HG03095 (cell line): Measurements from ENCODE around the gene FGFR3.

Experiments
- ATAC-seq: cut with Tn5 transposase; IDR thresholded peaks from one replicate; pipeline ENCODE4 v1.9.1; 2021; ENCODE audit warnings: moderate library complexity; ENCODE audit not compliant: unreplicated experiment

Gene FGFR3

DNA sequence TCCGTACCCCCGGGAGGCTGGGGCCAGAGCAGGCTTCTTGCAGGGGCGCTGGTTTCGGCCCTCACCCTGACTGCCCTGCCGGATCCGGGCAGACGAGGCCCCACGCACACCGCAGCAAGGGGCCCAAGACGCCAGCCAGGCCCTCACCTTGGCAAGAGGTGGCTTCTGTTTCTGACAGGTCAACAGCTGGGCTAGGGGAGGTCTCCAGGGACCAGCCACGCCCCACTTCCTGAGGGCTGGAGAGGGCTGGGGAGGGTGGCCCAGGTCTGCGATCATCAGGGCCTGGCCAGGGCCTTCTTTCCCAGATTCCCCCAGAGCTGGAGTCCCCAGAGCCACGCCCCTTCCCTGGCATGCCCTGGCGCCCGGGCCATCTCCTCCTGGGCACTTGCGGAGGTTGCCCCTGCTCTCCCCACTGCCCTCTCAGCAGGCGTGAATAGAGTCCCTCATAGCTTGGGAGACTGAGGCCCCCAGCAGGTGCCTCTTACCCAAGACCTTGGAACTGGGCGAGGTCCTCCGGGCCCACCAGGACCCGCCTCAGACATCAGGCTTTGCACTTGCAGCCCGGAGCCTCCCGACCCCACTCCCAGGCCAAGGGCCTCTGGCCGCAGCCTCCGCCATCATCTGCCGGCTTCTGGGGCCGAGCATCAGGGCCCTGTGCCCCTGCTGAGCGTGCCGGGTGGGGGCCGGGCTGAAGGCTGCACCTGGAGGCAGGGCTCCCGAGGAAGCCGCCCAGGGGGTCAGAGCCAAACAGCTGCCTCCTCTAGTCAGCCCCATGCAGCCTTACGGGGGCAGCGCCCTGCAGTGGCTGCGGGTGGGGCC lies 6.3 kb upstream of the FGFR3 start:
- ATAC-seq = no peak

DNA sequence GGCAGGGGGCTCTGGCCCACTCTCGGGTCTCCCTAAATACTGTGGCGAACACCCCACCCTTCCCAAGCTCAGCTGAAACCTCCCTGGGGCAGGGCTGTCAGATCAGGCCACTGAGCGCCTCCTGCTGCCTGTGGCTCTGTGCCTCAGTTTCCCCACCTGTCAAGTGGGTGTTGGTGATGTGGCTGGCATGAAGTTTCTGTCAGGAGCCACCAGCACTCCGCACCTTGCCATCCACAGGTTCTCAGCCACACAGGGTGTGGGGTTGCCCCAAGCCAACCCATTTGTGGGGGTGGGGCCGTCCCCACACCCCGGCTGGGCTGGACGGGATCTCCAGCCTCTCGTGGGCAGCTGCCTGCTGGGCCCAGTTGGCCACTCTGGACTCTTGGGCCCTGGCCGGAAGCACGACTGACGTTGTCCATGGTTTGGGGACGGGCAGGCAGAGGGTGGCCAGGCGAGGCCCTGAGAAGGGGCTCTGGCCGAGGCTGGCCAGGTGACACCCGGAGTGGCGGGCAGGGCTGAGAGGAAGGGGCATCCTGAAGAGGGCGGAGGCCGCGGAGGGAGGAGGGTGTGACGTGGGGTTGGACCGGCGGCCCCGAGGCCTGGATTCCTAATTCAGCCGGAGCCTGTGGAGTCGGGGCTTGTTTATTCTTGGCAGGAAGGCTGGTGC lies 5.5 kb upstream of the FGFR3 start:
- no peak for ATAC-seq

- no peak for ATAC-seq
These were observed 4.7 kb upstream of the FGFR3 start for GRCh38 chr4:1788254-1788973.

- ATAC-seq = no peak
These were observed 3.5 kb upstream of the FGFR3 start for GRCh38 chr4:1789552-1789951.

DNA sequence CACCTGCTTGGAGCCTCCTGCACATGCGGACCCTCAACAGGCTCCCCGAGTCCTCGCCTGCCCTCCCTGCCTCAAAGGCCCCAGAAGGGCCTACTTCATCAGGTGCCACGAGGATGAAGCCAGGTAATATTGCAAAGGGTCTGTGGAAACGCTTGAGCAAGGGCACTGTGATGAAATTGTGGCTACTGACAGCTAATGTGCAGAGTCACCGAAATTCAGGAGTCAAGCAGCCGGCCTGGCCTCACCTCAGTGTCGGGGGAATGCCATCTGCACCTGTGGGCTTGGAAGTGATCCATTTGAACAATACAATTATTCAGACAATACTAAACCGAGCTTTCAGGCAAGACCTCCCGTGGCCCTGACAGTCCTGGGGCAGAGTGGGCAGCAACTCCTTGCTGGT lies 3.1 kb upstream of the FGFR3 start:
- ATAC-seq = no peak

GRCh38 chr4:1792158-1792831 lies 798 bp upstream of the FGFR3 start:
- no peak for ATAC-seq

DNA sequence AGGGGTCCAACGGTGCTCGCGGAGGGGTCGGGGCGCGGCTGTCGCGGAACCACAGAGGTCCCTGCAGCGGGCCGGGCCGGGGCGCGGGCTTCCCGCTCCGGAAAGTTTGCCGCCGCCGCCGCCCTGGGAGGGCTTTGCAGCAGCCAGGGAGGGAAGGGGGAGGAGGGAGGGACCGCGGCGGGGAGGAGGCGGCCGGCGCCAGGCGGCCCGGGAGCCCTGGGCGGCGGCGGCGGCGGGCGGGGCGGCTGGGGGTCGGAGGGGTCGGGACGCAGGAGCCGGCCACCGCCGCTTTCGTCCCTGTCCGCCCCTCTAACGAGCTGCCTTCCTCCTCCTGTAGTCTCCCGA lies 375 bp downstream of the FGFR3 start:
- ATAC-seq = no peak

GRCh38 chr4:1793940-1794808 lies 1.1 kb downstream of the FGFR3 start:
- no peak for ATAC-seq

- no peak for ATAC-seq
These were observed 1.8 kb downstream of the FGFR3 start for GRCh38 chr4:1794809-1795298.

DNA sequence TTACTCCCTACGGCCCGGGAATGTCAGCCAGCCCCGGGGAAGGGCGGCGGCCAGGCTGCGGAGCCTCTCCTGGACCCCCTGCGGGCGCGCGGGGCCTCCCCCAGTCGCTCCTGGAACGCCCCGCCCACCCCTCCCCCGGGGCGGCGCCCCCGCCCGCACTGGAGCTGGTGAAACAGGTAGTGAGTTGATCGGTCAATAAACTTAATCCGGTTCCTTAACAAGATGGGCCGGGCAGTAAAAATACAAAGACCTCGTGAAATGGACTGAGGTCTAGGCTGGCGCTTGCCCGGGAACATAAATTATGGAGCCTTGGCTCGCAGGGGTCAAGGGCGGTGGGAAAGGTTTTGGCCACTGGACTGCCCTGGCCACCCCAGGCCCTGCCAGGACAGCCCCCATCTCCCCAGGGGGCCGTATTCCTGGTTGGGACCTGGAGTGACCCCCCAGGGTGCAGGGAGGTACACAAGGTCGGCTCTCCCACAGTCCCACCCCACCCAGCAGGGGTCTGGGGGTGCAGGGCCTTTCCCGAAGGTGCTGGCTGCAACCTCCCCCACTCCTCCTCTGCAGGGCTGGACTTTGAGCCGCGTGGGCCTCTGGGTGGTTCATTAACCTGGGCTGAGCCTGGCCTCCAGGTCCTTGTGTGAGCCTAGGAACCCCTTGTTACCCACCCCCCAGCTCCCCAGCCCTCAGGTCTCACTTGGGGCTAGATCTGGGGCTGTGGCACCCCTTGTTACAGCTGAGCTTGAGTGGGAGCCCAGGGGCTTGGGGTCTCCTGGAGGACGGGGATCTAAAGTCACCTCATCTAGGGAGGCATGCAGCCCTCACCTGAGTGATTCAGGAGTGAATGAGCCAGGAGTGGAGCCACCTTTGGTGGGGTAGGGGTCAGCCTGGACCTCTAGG lies 2.5 kb downstream of the FGFR3 start:
- ATAC-seq = no peak

- ATAC-seq = no peak
These were observed 3.6 kb downstream of the FGFR3 start for GRCh38 chr4:1796486-1797204.

DNA sequence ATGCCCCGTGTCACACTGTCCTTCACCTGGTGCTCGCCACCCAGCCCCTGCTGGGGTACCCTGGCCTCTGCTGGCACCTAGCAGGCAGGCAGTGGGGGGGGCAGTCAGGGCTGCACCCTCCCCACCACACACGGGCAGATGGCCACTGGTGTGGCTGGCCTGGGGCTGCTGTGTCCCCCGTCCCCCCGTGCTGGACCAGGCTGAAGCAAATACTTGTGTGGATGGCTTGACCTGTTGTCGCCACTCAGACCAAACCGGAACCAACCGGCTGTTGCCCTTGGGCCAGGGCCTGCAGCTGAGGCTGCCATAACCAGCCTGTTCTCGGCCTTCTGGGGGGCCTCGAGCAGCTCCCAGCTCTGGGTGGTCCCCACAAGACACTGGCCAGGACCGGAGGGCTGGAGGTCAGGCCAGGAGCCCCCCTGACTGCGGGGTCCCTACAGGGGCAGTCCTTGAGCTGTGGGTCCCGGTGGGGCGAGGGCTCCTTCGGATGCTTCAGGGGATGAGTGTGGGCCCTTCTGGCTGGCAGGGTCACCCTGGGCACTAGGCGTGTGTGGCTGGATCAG lies 4.3 kb downstream of the FGFR3 start:
- ATAC-seq = no peak

DNA sequence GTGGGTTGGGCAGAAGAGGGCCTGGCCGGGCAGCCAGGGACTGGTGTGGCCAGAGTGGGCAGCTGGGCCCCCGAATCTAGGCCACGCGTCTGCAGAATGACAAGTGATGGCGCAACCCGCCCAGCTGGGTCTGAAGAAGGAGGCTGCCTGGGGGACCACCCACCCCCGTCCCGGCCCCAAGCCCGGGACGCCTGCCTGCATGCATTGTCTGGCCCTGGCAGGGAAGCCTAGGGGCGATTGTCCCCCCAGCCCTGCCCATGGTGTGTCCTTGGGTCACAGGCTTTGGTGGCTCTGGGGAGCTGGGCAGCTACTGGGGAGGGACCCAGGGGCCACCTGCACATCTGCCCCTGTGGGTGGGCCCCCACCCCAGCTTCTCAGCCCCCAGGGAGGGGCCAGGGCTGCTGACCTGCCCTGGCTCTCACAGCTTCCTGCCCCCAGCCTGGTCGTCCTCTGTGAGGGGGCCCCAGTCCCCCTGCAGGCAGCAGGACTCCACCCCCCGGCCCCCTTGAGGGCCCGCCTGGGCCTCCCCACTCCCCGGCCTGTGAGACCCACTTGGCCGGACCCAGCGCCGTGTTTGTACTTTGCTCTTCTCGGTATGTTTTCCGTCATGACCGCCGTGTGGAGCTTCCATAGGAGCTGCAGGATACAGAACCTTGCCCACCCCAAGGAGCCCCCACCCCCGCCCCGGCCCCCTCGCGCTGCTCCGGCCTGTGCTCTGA lies 4.9 kb downstream of the FGFR3 start:
- no peak for ATAC-seq

DNA sequence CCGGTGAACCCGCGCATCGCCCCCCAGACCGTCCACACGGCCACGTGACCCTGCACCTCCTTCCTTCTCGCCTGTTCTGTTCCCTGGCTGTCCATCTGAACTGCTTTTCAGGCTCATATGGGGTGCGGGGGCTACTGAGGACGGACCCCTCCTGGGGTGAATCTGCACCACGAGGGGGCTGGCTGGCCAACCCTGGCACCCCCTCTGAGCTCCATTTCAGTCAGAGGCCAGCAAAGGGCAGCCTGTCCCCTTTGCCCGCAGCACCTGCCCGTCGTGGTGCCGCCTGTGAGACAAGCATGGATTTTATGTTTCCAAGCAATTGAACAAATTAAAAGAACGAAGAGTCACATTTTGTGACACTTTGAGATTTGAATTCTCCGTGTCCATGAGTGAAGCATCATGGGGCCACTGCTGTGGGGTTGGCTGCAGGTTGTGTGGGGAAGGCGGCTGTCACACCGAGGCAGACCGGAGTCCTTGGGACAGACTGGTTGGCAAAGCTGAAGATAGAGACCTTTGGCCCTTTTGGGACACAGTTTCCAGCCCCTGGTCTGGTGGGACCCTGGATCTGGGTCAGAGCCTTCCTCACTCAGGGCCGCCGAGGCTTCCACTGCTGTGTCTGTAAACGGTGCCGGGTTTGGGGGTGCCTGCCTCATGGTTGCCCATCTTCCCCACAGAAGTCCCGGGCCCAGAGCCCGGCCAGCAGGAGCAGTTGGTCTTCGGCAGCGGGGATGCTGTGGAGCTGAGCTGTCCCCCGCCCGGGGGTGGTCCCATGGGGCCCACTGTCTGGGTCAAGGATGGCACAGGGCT lies 5.7 kb downstream of the FGFR3 start:
- ATAC-seq = no peak

GRCh38 chr4:1799387-1800375 lies 6.6 kb downstream of the FGFR3 start:
- ATAC-seq = no peak

GRCh38 chr4:1800805-1801204 lies 7.7 kb downstream of the FGFR3 start:
- ATAC-seq = no peak
